GM13976 (cell line): ENCODE measurements around the gene MMS19.

ENCODE experiments used
- DNase-seq: peaks from one replicate; pipeline ENCODE4 v3.0.0; 2012; ENCODE audit warnings: low spot score
- CTCF ChIP-seq: IDR thresholded peaks from 2 replicates; pipeline ENCODE4 v1.5.1; 2012; ENCODE audit warnings: borderline replicate concordance, mild to moderate bottlenecking; ENCODE audit not compliant: insufficient read depth; ENCODE audit errors: extremely low read depth, missing control alignments, control extremely low read depth
- in situ Hi-C: fragments of 300-500 bp; cut with MboI; formaldehyde crosslinking; loops from one replicate; pipeline ENCODE4 v1.12.0; 2022; ENCODE audit warnings: low sequenced_read_pairs, mixed read lengths, inconsistent platforms; ENCODE audit not compliant: unreplicated experiment

MMS19 gene

GRCh38 chr10:97494863-97495506 lies 3.2 kb downstream of the MMS19 start:
- no peak for DNase-seq

DNA sequence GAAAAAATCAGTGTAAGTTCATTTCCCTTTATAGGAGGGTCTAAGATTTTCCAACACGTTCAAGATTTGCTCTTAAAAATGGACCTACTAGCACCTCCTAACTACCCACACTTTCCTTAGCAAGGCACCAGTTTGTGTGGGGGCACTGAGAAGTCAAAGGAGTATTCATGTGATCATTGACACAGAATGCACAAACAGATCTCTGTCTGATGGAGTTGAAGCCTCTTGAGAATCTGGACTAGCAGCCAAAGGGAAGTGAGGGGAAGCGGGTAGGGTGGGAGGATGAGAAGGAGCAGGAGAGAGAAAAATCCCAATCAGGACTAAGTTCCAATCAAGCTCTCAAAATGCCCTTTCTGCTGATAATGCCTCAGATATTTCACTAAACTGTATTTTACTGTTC lies 4.1 kb downstream of the MMS19 start:
- no peak for TF ChIP-seq CTCF
- in situ Hi-C loops, result no loop called here
- DNase-seq, result no peak

More at GRCh38 chr10:97494863-97495506, 3.2 kb downstream of the MMS19 start:
- no peak for TF ChIP-seq CTCF
- in situ Hi-C loops, result no loop called here

- in situ Hi-C loops, result no loop called here
- DNase-seq, result no peak
- no peak for TF ChIP-seq CTCF
These were observed 7.6 kb downstream of the MMS19 start for GRCh38 chr10:97490592-97490991.

DNA sequence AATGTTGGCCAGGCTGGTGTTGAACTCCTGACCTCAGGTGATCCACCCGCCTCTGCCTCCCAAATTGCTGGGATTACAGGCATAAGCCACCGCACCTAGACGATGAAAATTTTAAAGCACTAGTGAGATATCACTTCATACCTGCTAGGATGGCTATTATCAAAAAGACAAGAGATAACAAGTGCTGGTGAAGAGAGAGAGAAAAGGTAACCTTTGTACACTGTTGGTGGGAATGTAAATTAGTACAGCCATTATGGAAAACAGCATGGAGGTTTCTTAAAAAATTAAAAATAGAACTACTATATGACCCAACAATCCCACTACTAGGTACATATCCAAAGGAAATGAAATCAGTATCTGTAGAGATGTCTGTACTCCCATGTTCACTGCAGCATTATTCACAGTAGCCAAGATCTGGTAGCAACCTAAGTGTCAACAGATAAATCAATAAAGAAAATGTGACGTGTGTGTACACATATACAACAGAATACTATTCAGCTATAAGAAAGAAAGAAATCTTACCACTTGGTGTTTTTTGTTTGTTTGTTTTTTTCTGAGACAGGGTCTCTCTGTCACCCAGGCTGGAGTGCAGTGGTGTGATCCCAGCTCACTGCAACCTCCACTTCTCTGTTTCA lies 12.5 kb downstream of the MMS19 start:
- in situ Hi-C loops, result no loop called here
- no peak for DNase-seq
- no peak for TF ChIP-seq CTCF

DNA sequence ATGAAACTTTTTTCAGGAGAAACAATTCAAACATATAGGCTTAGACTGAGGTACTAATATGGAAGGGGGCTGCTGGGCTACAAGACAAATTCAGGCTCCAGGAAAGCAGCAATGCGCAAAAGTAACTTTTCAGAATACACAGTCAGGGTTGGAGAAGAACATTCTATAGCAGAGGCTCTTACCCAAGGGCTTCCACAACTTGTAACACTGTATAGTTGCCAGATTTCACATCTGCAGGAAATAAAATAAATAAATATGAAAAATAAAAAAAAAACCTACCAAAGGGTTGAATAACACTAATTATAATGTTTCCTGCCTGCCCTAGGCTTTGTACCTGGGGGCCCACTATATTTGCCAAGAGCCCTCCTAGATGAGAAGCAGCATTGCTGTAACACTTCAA lies 14.3 kb downstream of the MMS19 start:
- in situ Hi-C loops, result no loop called here
- DNase-seq, result no peak
- TF ChIP-seq CTCF, result no peak

DNA sequence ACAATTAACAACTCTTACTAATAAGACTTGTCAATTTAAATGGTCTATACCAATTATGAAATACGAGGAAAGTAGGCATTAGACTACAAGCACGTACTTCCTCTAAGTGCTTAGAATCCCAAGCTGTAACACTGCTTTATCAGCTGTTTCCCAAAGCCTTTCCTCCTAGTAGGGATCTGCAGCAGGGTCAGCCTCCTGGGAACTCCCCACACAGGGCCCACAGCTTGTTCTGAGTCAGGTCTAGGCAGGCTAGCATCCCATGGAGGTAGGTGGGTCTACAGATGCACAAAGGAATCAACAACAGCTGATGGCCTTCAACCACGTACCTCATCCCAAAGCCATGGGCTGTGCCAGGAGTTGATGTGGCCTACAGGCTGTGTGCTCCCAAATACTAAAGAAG lies 14.7 kb downstream of the MMS19 start:
- in situ Hi-C loops, result no loop called here
- DNase-seq, result no peak
- no peak for TF ChIP-seq CTCF
